Measurements from ENCODE around the gene SEC22A.

DNA sequence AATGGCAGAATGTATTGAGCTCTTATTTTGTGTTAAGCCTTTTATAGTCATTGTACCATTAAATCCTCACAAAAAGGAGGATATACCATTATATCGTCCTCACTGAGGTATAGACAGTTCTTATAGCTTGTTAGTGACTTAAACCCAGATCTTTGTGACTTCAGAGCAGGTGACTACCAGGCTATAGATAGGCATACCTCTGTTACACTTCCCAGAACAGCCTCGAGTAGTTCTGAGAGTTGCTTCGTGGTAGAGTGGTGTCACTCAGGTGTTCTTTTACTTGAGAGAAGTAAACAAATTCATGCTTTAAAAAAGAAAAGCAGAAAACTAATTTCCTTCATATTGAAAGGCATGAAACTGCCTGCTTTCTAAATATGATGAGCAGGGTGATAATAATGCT lies 59.9 kb downstream of the SEC22A start:
- no peak for TF ChIP-seq POLR2A (IDR thresholded peaks at IDR 0.05)
- TF ChIP-seq, protein P1, sequence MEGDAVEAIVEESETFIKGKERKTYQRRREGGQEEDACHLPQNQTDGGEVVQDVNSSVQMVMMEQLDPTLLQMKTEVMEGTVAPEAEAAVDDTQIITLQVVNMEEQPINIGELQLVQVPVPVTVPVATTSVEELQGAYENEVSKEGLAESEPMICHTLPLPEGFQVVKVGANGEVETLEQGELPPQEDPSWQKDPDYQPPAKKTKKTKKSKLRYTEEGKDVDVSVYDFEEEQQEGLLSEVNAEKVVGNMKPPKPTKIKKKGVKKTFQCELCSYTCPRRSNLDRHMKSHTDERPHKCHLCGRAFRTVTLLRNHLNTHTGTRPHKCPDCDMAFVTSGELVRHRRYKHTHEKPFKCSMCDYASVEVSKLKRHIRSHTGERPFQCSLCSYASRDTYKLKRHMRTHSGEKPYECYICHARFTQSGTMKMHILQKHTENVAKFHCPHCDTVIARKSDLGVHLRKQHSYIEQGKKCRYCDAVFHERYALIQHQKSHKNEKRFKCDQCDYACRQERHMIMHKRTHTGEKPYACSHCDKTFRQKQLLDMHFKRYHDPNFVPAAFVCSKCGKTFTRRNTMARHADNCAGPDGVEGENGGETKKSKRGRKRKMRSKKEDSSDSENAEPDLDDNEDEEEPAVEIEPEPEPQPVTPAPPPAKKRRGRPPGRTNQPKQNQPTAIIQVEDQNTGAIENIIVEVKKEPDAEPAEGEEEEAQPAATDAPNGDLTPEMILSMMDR (IDR thresholded peaks at IDR 0.05) = no peak
